Uterus (tissue), 2 donors: ENCODE data around the gene ARID3B.

Source experiments
- POLR2A ChIP-seq, 2 donors: fragments of 450-650 bp; IDR thresholded peaks; one replicate each; pipeline ENCODE4 v1.6.1; 2016; ENCODE audit warnings: antibody characterized with exemption in 2 of 2, mild to moderate bottlenecking in 1 of 2, moderate library complexity in 1 of 2
- TF ChIP-seq, protein P1 (sequence below), 4 experiments: fragments of 200-600 bp in 2 of 4; fragments of 450-650 bp in 2 of 4; sonication (generic) in 2 of 4; IDR thresholded peaks; one replicate each; pipeline ENCODE4 v1.5.1; 2016 to 2019; ENCODE audit warnings: antibody characterized with exemption in 4 of 4, mild to moderate bottlenecking in 2 of 4, moderate library complexity in 1 of 4

DNA sequence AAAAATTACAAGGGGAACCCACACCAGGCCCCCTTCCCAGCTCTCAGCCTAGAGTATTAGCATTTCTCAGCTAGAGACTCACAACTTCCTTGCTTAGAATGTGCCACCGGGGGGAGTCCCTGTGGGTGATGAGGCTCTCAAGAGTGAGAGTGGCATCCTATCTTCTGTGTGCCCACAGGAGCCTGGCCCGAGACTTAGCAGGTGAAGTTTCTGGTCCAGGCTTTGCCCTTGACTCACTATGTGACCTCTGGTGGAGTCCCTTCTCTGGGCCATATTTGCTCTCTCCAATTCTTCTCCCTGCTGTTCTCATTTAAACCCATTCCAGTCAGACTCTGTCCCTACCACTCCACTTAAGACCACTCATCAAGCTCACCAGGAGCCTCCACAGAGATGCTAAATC, 92.8 kb downstream of the ARID3B start:
- TF ChIP-seq, protein P1, sequence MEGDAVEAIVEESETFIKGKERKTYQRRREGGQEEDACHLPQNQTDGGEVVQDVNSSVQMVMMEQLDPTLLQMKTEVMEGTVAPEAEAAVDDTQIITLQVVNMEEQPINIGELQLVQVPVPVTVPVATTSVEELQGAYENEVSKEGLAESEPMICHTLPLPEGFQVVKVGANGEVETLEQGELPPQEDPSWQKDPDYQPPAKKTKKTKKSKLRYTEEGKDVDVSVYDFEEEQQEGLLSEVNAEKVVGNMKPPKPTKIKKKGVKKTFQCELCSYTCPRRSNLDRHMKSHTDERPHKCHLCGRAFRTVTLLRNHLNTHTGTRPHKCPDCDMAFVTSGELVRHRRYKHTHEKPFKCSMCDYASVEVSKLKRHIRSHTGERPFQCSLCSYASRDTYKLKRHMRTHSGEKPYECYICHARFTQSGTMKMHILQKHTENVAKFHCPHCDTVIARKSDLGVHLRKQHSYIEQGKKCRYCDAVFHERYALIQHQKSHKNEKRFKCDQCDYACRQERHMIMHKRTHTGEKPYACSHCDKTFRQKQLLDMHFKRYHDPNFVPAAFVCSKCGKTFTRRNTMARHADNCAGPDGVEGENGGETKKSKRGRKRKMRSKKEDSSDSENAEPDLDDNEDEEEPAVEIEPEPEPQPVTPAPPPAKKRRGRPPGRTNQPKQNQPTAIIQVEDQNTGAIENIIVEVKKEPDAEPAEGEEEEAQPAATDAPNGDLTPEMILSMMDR (IDR thresholded peaks at IDR 0.05), result no peak
- no peak for TF ChIP-seq POLR2A (IDR thresholded peaks at IDR 0.05)
